T1000 (cell line): ENCODE data around the gene ACOT6.
"Not testable (repeated sequence)": the region's sequence is repeated elsewhere in the genome, so short reads cannot be mapped to it uniquely, and the experiment has no call there.

ENCODE experiments used
- DNase-seq: peaks from one replicate; lab custom pipeline; 2025; ENCODE audit warnings: mixed read lengths; lab: John Stamatoyannopoulos, UW

ACOT6 gene

GRCh38 chr14:73612339-73613045, at the start of gene ACOT6:
ACOT6 (plus strand) TSS chr14:73612517; CDS start chr14:73612572, 55 bp downstream.
- DNase-seq, result peak; percentile 69

GRCh38 chr14:73562696-73563095, 49.6 kb upstream of the ACOT6 start:
- not testable (repeated sequence) for DNase-seq

GRCh38 chr14:73566431-73566830, 45.9 kb upstream of the ACOT6 start:
- not testable (repeated sequence) for DNase-seq

- DNase-seq, result not testable (repeated sequence)
Measured at GRCh38 chr14:73566935-73567334, 45.4 kb upstream of the ACOT6 start.

- no peak for DNase-seq
Measured at GRCh38 chr14:73567358-73567757, 45.0 kb upstream of the ACOT6 start.

GRCh38 chr14:73567951-73568885, 44.1 kb upstream of the ACOT6 start:
- DNase-seq, result no peak

GRCh38 chr14:73568886-73569184, 43.5 kb upstream of the ACOT6 start:
- not testable (repeated sequence) for DNase-seq

- DNase-seq, result peak; percentile 19
Measured at GRCh38 chr14:73569185-73569958, 42.9 kb upstream of the ACOT6 start, which contains the start of gene ACOT2. ACOT2 (plus strand) TSS chr14:73569213; CDS start chr14:73569241, 28 bp downstream.

GRCh38 chr14:73570913-73571312, 41.4 kb upstream of the ACOT6 start:
- peak; percentile 7 for DNase-seq

GRCh38 chr14:73573034-73573433, 39.3 kb upstream of the ACOT6 start:
- DNase-seq, result not testable (repeated sequence)

- not testable (repeated sequence) for DNase-seq
Measured at GRCh38 chr14:73573740-73574139, 38.6 kb upstream of the ACOT6 start.

GRCh38 chr14:73574251-73574650, 38.1 kb upstream of the ACOT6 start:
- not testable (repeated sequence) for DNase-seq

- no peak for DNase-seq
Measured at GRCh38 chr14:73576391-73576790, 35.9 kb upstream of the ACOT6 start.

- not testable (repeated sequence) for DNase-seq
Measured at GRCh38 chr14:73577214-73577613, 35.1 kb upstream of the ACOT6 start.

- not testable (repeated sequence) for DNase-seq
Measured at GRCh38 chr14:73582102-73582979, 30.0 kb upstream of the ACOT6 start.

- DNase-seq, result no peak
Measured at GRCh38 chr14:73588695-73589094, 23.6 kb upstream of the ACOT6 start.

GRCh38 chr14:73589116-73589515, 23.2 kb upstream of the ACOT6 start:
- no peak for DNase-seq

GRCh38 chr14:73590673-73591004, 21.7 kb upstream of the ACOT6 start:
- DNase-seq, result not testable (repeated sequence)

- no peak for DNase-seq
Measured at GRCh38 chr14:73591690-73592449, 20.4 kb upstream of the ACOT6 start, which contains the start of gene ACOT4. ACOT4 (plus strand) TSS chr14:73591873; CDS start chr14:73591960, 87 bp downstream.

GRCh38 chr14:73594491-73594890, 17.8 kb upstream of the ACOT6 start:
- no peak for DNase-seq
